ENCODE results near the gene LINGO3. TPM values are rescaled to one million over a fixed set of nuclear protein-coding genes. Genes with fewer than 3 reads are reported as not detected.

The LINGO3 gene
- polyA plus RNA-seq, 3 donors = 0.08 to 2.8 (median 2.2) TPM

DNA sequence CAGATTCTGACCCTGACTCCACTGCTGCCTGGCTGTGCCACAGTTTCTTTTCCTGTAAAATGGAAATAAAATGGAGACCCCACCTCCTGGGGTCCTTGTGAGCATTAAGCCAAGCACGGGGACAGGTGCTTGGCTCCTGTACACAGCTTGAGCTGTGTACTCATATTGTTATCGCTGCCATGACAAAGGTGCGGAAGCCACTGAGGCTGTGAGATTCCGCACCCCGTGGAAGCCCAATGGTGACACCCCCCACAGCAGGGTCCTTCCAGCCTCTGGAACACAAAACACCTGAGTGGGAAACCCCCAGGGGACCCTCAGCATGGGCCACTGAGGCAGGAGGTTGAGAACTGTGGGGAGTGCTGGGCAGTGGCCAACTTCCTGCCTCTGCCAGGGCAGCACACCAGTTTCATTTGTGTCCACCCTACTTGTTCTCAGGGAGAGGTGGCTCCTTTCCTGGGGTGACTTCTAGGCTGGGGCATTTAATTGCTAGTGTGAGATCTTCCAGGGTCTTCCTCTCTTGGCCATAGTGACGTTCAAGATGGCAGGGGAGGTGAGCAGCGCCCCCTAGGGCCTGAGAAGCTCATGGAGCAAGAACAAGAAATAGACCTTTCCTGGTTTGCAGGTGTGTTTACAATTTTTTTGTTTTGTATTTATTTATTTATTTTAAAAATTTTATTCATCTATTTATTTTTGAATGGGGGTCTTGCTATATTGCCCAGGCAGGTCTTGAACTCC lies 46.3 kb downstream of the LINGO3 start:
- peaks cover 32 to 39% of the 10 kb centered on the region in 2 donors for H3K4me1 ChIP-seq (ENCODE audit: control insufficient read depth in 1 of 2, insufficient read depth in 2 of 2, low read length in 2 of 2)
- H3K4me1 Mint-ChIP-seq = peaks cover 35% of the 10 kb centered on the region
- intact Hi-C loops (cut with micrococcal nuclease) = no loop called here

DNA sequence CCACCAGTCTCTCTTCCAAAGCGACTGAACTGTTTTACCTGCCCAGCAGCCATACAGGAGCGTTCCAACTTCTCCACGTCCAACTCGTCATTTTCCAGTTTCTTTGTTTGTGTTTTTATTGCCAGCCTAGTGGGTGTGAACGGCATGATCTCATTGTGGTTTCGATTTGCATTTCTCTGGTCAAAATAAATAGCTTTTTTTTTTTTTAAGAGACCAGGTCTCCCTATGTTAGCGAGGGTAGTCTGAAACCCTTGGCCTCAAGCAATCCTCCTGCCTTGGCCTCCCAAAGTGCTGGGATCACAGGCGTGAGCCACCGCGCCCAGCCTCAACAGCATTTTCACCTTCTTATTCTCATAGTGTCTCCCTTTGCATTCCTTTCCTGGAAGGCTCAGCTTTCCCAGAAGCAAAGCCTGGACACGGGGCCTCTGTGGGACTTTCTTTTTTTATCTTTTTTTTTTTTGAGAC lies 47.6 kb downstream of the LINGO3 start:
- WGBS (ENCODE audit: insufficient coverage) = 81% methylated on average over 3 of the region's 11 CpGs
- intact Hi-C loops (cut with micrococcal nuclease) = no loop called here
- Histone ChIP-seq H3K9me3 (replicated peaks in 1 of 2; ENCODE audit: control insufficient read depth in 1 of 2, insufficient read depth in 1 of 2, low read length in 2 of 2) (no peaks in the 10 kb centered on the region), H3K27me3 (ENCODE audit: control insufficient read depth in 2 of 2, insufficient read depth in 2 of 2, low read length in 2 of 2) (no peaks in the 10 kb centered on the region), H3K9ac (ENCODE audit: insufficient read depth, low read length, poor library complexity, severe bottlenecking) (no peak overlapping the region), H4K20me1 (ENCODE audit: insufficient read depth, low read length) (no peaks in the 10 kb centered on the region), H3K4me3 (replicated peaks in 1 of 3; ENCODE audit: low read depth in 2 of 3, low read length in 3 of 3) (no peak overlapping the region), H2AFZ (ENCODE audit: insufficient read depth, low read depth, low read length, poor library complexity, severe bottlenecking) (no peak overlapping the region), H3K27ac (ENCODE audit: low read depth in 1 of 2, low read length in 2 of 2) (no peak overlapping the region), H3K4me1 (ENCODE audit: control insufficient read depth in 1 of 2, insufficient read depth in 2 of 2, low read length in 2 of 2) (peaks cover 20 to 26% of the 10 kb centered on the region in 2 donors), H3K4me2 (replicated peaks; ENCODE audit: extremely low read depth, low read length, poor library complexity, severe bottlenecking) (no peak overlapping the region), H3K36me3 (replicated peaks in 1 of 2; ENCODE audit: control insufficient read depth in 1 of 2, insufficient read depth in 2 of 2, low read length in 2 of 2) (no peaks in the 10 kb centered on the region), H3K79me2 (ENCODE audit: insufficient read depth, low read length) (peaks cover 5% of the 10 kb centered on the region)
- H3K4me1 Mint-ChIP-seq = peaks cover 23% of the 10 kb centered on the region
- TF ChIP-seq, protein P1, sequence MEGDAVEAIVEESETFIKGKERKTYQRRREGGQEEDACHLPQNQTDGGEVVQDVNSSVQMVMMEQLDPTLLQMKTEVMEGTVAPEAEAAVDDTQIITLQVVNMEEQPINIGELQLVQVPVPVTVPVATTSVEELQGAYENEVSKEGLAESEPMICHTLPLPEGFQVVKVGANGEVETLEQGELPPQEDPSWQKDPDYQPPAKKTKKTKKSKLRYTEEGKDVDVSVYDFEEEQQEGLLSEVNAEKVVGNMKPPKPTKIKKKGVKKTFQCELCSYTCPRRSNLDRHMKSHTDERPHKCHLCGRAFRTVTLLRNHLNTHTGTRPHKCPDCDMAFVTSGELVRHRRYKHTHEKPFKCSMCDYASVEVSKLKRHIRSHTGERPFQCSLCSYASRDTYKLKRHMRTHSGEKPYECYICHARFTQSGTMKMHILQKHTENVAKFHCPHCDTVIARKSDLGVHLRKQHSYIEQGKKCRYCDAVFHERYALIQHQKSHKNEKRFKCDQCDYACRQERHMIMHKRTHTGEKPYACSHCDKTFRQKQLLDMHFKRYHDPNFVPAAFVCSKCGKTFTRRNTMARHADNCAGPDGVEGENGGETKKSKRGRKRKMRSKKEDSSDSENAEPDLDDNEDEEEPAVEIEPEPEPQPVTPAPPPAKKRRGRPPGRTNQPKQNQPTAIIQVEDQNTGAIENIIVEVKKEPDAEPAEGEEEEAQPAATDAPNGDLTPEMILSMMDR (IDR thresholded peaks at IDR 0.05) = no peak
- peak overlapping the region in 2 of 7 donors; percentile 17 to 41 for H3K27ac Mint-ChIP-seq
- no peak overlapping the region for H3K4me3 Mint-ChIP-seq
- no peaks in the 10 kb centered on the region for H3K9me3 Mint-ChIP-seq
- no peaks in the 10 kb centered on the region for H3K36me3 Mint-ChIP-seq
- DNase-seq = no peak
- H3K27me3 Mint-ChIP-seq (ENCODE audit: low read depth in 3 of 3) = peaks cover 8 to 17% (median 15%) of the 10 kb centered on the region in 3 donors

More for the DNA sequence above, 46.3 kb downstream of the LINGO3 start:
- Mint-ChIP-seq H3K27ac (no peak overlapping the region), H3K9me3 (no peaks in the 10 kb centered on the region), H3K27me3 (ENCODE audit: low read depth in 3 of 3) (peaks cover 8 to 13% (median 11%) of the 10 kb centered on the region in 3 donors), H3K4me3 (peak overlapping the region in 1 of 2 donors; percentile 20), H3K36me3 (no peaks in the 10 kb centered on the region)
- Histone ChIP-seq H3K36me3 (replicated peaks in 1 of 2; ENCODE audit: control insufficient read depth in 1 of 2, insufficient read depth in 2 of 2, low read length in 2 of 2) (no peaks in the 10 kb centered on the region), H4K20me1 (ENCODE audit: insufficient read depth, low read length) (no peaks in the 10 kb centered on the region), H3K27me3 (ENCODE audit: control insufficient read depth in 2 of 2, insufficient read depth in 2 of 2, low read length in 2 of 2) (no peaks in the 10 kb centered on the region), H3K27ac (ENCODE audit: low read depth in 1 of 2, low read length in 2 of 2) (no peak overlapping the region), H2AFZ (ENCODE audit: insufficient read depth, low read depth, low read length, poor library complexity, severe bottlenecking) (no peak overlapping the region), H3K4me3 (replicated peaks in 1 of 3; ENCODE audit: low read depth in 2 of 3, low read length in 3 of 3) (no peak overlapping the region), H3K9ac (ENCODE audit: insufficient read depth, low read length, poor library complexity, severe bottlenecking) (no peak overlapping the region), H3K4me2 (replicated peaks; ENCODE audit: extremely low read depth, low read length, poor library complexity, severe bottlenecking) (no peak overlapping the region), H3K9me3 (replicated peaks in 1 of 2; ENCODE audit: control insufficient read depth in 1 of 2, insufficient read depth in 1 of 2, low read length in 2 of 2) (no peaks in the 10 kb centered on the region), H3K79me2 (ENCODE audit: insufficient read depth, low read length) (peaks cover 18% of the 10 kb centered on the region)
- WGBS (ENCODE audit: insufficient coverage) = 100% methylated on average over 3 of the region's 7 CpGs
- DNase-seq = peak in 2 of 3 donors; percentile 52 to 58
- TF ChIP-seq, protein P1 (IDR thresholded peaks at IDR 0.05) = peak; percentile 93

Data from CD14-positive monocyte (primary cell).